Neutrophil (primary cell): ENCODE data around the gene TLR9.

Source experiments
- H3K27ac ChIP-seq: fragments of 200-600 bp; sonication (generic); 2 replicates; pipeline ENCODE4 v1.5.1; 2016; ENCODE audit warnings: mild to moderate bottlenecking, moderate library complexity
- H3K27me3 ChIP-seq: fragments of 200-600 bp; sonication (generic); 2 replicates; pipeline ENCODE4 v1.6.0; 2016; ENCODE audit warnings: mild to moderate bottlenecking
- H3K36me3 ChIP-seq: fragments of 200-600 bp; sonication (generic); 2 replicates; pipeline ENCODE4 v1.5.1; 2017
- H3K4me1 ChIP-seq, 2 experiments: fragments of 200-600 bp in 1 of 2; sonication (generic) in 1 of 2; 1 replicate in 1 of 2; 2 replicates in 1 of 2; pipeline versions ENCODE4 v1.5.1 to v1.6.1; 2013 to 2016; ENCODE audit warnings: low read depth in 1 of 2, low read length in 1 of 2, mild to moderate bottlenecking in 1 of 2, moderate library complexity in 1 of 2; ENCODE audit not compliant: control insufficient read depth in 1 of 2, insufficient read depth in 1 of 2
- H3K4me3 ChIP-seq, 2 experiments: fragments of 200-600 bp in 1 of 2; sonication (generic) in 1 of 2; 1 replicate in 1 of 2; 2 replicates in 1 of 2; pipeline ENCODE4 v1.5.1; 2013 to 2016; ENCODE audit warnings: low read depth in 1 of 2, low read length in 1 of 2, mild to moderate bottlenecking in 1 of 2, moderate library complexity in 1 of 2
- H3K9me3 ChIP-seq: fragments of 200-600 bp; sonication (generic); 2 replicates; pipeline ENCODE4 v1.5.1; 2016
- TF ChIP-seq, protein P1 (sequence below): fragments of 200-600 bp; sonication (generic); IDR thresholded peaks from 2 replicates; pipeline ENCODE4 v1.5.1; 2016; ENCODE audit warnings: antibody characterized with exemption

The TLR9 gene

DNA sequence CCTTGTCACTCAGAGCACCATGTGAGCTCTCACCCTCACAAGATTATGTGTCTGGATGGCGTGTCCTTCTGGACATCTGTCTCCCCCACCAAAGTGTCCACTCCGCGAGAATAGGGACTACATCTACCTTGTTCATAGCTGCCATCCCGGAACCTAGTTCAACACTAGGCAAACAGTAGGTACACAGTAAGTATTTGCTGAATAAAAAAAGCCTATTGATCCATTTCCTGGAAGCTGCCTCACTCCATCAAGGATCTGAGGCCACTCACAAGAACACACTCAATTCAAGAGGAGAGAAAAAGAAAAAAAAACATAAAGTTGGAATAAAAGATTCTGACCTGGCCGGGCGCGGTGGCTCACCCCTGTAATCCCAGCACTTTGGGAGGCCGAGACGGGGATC lies 38.7 kb downstream of the TLR9 start:
- Histone ChIP-seq H3K27me3 (no peaks in the 10 kb centered on the region), H3K4me3 (no peak overlapping the region), H3K4me1 (peaks cover 53 to 58% of the 10 kb centered on the region in 2 experiments), H3K27ac (peak overlapping the region; percentile 66), H3K36me3 (no peaks in the 10 kb centered on the region), H3K9me3 (no peaks in the 10 kb centered on the region)
- TF ChIP-seq, protein P1, sequence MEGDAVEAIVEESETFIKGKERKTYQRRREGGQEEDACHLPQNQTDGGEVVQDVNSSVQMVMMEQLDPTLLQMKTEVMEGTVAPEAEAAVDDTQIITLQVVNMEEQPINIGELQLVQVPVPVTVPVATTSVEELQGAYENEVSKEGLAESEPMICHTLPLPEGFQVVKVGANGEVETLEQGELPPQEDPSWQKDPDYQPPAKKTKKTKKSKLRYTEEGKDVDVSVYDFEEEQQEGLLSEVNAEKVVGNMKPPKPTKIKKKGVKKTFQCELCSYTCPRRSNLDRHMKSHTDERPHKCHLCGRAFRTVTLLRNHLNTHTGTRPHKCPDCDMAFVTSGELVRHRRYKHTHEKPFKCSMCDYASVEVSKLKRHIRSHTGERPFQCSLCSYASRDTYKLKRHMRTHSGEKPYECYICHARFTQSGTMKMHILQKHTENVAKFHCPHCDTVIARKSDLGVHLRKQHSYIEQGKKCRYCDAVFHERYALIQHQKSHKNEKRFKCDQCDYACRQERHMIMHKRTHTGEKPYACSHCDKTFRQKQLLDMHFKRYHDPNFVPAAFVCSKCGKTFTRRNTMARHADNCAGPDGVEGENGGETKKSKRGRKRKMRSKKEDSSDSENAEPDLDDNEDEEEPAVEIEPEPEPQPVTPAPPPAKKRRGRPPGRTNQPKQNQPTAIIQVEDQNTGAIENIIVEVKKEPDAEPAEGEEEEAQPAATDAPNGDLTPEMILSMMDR, result no peak

DNA sequence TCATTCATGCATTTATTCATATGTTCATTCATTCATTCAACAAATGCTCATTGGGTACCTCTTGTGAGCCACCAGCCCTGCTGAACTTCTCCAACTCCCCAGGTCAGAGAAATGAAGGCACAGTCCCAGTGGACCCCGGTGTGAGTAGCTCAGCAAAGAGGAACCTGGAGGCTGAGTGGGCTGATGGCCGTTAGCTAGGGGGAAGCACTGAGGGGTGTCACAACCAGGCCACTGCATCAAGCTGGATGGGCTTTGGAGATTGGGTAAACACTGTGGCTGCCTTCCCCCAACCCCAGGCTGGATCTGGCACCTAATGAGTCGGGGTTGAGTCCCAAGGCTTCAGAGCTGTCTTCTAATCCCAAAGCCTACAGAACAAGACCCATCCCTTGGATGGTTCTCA lies 39.6 kb downstream of the TLR9 start:
- H3K27me3 ChIP-seq, result no peaks in the 10 kb centered on the region
- TF ChIP-seq, protein P1, result no peak
- H3K27ac ChIP-seq, result peak overlapping the region; percentile 66
- no peaks in the 10 kb centered on the region for H3K9me3 ChIP-seq
- H3K36me3 ChIP-seq, result no peaks in the 10 kb centered on the region
- H3K4me3 ChIP-seq, result no peak overlapping the region
- peaks cover 53 to 61% of the 10 kb centered on the region in 2 experiments for H3K4me1 ChIP-seq

DNA sequence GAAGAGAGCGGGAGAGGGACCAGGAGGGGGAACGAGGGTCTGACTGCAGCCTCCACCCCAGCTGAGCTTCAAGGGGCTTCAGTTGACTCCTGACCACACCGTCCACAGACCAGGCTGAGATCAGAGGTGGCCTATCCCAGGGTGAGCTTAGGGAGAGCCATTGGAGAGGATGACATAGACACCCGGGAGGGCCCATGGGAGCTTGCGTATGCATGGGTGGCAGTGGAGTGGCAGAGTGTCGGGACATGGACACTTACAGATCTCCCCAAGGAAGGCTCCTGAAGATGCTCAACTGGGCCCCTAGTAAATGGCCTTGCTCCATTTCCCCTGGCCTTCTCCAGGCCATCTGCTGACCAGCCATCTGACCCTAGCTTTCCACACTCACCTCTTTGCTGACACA lies 40.1 kb downstream of the TLR9 start:
- H3K27me3 ChIP-seq, result no peaks in the 10 kb centered on the region
- peak overlapping the region; percentile 66 for H3K27ac ChIP-seq
- peaks cover 50 to 56% of the 10 kb centered on the region in 2 experiments for H3K4me1 ChIP-seq
- no peak overlapping the region for H3K4me3 ChIP-seq
- no peaks in the 10 kb centered on the region for H3K36me3 ChIP-seq
- TF ChIP-seq, protein P1, result no peak
- no peaks in the 10 kb centered on the region for H3K9me3 ChIP-seq

DNA sequence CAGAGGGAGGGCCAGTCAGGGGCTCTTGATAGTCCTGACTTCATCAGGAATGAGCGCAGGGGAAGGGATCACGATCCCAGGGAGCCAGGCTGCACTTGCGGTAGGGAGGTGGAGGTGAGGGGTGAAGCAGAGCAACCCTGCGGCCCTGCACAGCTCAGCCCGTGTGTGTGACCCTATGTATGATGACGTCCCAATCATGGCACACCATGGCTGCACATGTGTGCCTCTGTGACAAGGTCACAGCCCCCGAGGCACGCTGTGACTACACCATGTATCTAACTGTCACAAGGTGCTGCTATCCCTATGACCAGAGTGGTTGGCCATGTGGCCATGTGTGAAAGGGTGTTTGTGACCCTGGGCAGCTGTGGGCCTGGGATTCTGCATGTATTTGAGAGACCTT lies 40.8 kb downstream of the TLR9 start:
- TF ChIP-seq, protein P1, result no peak
- no peaks in the 10 kb centered on the region for H3K27me3 ChIP-seq

DNA sequence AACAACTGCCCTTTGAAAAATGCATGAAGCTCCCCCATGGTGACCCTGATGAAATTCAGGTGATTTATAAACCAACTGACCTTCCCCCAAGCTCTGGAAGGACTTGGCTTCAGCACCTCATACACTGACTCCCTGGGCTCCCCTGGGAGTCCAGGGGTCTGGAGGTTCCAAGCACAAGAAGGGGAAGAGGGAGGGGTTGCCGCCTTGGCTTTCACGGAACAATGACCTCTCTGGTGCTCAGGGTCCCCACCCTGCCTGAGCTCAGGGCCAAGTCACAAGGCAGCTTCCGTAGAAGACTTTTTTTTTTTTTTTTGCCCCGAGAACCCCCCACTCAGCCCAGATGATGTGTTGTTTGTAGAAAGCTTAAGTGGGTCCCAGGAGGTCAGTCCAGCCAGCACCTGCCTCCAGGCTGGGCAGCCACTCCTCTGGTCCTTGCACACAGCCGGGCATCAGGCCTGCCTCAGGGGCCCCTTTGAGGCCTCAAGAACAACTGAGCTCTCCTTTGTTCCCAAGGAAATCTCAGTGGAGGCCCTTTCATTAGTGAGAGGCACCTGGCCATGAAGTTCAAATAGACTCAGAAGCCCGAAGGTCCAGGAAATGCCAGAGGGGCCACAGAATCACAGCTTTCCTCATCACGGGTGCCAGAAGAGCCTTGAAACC lies 41.5 kb downstream of the TLR9 start:
- Histone ChIP-seq H3K36me3 (no peaks in the 10 kb centered on the region), H3K27me3 (no peaks in the 10 kb centered on the region), H3K27ac (no peak overlapping the region), H3K4me3 (no peak overlapping the region), H3K4me1 (peaks cover 36 to 43% of the 10 kb centered on the region in 2 experiments), H3K9me3 (no peaks in the 10 kb centered on the region)
- TF ChIP-seq, protein P1, result no peak

More for the DNA sequence above, 40.8 kb downstream of the TLR9 start:
- Histone ChIP-seq H3K4me1 (peaks cover 44 to 50% of the 10 kb centered on the region in 2 experiments), H3K9me3 (no peaks in the 10 kb centered on the region), H3K36me3 (no peaks in the 10 kb centered on the region), H3K4me3 (no peak overlapping the region), H3K27ac (peak overlapping the region; percentile 66)
